Activated gamma-delta T cell treated with anti-CD3 and anti-CD28 coated beads, Interleukin-2, amount 50 U/mL, for 16 hours (primary cell): Measurements from ENCODE around the gene KDM2B.
"Not testable (repeated sequence)": the region's sequence is repeated elsewhere in the genome, so short reads cannot be mapped to it uniquely, and the experiment has no call there.

Source experiments
- DNase-seq: peaks from one replicate; pipeline ENCODE4 v3.0.0-alpha.2; 2020; ENCODE audit warnings: low read depth

KDM2B gene

GRCh38 chr12:121503395-121503794 lies 77.4 kb downstream of the KDM2B start:
- DNase-seq, result no peak

DNA sequence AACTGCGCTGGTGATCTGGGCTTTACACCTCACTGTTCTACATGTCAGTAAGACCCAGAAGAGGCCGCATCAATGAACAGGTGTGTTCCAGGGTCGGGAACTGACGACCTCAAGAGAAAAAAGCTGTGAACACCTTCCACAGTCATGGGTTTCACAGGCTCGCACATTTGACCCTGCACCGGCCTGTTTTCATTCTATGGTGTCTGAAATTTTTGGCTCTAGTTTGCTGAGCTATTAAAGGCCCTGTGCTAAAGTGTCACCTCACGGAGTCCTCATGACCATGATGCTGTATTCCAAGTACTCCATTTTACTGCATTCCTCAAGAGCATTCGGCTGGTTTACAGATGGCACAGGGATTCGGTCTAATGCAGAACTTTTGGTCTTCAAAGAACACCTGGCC lies 78.9 kb downstream of the KDM2B start:
- no peak for DNase-seq

GRCh38 chr12:121499929-121500793 lies 80.7 kb downstream of the KDM2B start:
- DNase-seq, result peak; percentile 69

- no peak for DNase-seq
Observed at GRCh38 chr12:121495746-121496145, 85.1 kb downstream of the KDM2B start.

- DNase-seq, result peak; percentile 38
Observed at GRCh38 chr12:121494093-121494787, 86.6 kb downstream of the KDM2B start.

DNA sequence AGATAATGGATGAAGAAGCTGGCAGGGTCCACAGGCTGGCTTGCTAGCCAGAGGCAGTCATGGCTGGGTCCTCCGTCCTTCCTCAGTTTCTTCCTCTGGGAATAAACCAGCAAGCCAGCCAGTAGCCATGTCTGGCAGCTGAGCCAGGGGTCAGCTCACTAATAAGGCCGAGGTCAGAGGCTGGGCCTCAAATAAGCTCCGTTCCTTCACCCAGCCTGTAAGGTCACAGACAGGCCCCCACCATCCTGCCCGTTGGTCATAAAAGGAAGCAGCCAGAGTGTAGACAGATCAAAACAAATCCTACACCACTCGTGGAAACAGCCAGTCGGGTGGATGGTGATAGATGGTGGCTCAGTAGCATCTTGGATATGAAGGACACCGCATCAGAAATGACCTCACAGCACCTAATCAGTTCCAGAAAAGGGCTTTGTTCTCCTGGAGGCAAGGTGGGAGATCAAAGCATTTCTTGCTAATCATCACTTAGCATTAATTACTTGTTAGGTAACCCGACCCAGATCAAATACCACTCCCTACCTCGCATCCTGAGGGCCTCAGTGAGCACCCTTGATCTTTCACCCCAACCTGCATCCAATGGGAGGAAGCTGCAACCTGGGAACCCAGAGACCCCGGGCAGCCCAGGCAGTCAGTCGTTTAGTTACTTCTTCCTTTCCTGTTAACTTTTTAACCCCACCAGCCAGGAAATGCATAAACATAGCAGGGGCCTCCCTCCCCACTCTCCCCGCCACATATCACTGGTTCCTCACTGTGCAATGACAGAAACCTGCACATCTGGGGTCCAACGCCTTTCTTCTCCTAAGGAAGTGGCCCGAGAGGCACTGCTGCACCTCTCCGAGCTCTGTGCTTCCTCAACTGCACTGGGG lies 90.2 kb downstream of the KDM2B start:
- DNase-seq, result no peak

DNA sequence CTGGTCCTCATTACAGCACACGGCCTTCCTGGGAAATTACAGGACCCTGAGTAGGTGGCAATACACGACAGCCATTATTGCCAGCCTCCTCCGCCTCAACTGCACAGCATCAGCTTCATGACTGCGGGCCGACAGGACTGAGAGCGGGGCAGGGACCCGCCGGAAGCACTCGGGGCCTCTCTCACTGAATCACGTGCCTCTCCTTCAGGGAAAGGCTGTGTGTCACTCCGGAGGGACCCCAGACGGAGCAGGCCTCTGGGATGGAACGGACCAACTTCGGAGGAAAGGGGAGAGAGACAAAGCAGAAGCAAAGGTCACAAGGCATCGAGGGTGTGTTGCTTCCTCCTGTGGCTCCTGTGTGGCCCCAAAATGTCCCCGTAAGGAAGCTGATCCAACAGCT lies 90.9 kb downstream of the KDM2B start:
- no peak for DNase-seq

DNA sequence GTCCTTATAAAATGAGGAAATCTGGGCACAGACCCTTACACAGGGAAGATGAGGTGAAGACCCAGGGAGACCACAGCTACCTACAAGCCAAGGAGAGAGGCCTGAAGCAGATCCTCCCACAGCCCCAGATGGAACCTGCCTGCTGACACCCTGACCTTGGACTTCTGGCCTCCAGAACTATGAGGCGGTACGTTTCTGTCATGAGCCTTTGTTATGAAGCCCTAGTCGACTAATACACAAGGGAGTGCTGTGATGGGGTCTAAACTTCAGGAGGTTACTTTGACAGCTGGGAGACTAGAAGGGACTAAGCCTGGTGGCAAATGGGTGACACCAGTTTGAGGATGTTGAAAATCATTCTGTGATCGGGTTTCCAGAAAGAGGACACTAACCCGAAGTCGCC lies 95.9 kb downstream of the KDM2B start:
- no peak for DNase-seq

DNA sequence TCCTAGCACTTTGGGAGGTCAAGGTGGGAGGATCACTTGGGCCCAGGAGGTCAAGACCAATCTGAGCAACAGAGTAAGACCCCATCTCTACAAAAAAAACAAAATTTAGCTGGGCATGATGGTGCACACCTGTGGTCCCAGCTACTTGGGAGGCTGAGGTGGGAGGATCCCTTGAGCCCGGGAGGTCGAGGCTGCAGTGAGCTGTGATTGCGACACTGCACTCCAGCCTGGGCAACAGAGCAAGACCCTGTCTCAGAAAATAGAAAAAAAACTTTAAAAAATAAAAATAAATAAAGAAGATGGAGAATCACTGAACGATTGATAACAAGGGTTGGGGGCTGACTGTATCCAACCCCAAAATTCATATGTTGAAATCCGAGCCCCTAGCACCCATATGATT lies 96.3 kb downstream of the KDM2B start:
- not testable (repeated sequence) for DNase-seq

DNA sequence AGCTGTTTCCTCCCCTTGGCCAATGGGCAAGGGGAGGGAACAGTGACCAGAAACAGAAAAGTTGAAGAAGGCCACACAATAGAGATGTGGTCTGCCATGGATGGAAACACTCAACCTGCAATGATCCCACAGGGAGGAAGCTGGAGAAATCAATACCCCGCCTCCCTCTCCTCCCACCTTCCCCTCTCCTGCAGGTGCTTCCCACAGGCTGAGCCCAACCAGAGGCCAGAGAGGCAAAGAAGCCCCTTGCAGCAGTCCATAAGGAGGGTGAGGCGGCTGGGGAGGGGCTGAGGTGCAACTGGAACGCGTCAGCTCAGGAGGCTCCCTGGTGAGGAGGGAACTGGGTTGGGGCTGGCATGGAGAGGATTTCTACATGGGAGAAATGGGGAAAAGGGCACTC lies 96.9 kb downstream of the KDM2B start:
- DNase-seq, result no peak

- DNase-seq, result no peak
Observed at GRCh38 chr12:121476477-121476876, 104.3 kb downstream of the KDM2B start.

DNA sequence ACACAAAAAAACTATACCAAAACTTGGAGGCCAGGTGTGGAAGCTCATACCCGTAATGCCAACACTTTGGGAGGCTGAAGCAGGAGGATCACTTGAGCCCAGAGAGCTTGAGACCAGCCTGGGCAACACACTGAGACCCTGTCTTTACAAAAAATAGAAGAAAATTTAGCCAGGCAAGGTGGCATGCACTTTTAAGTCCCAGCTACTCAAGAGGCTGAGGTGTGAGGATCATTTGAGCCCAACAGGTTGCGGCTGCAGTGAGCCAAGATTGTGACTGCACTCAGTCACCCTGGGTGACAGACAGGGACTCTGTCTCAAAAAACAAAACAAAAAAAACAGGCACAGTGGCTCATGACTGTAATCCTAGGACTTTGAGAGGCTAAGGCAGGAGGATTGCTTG lies 105.5 kb downstream of the KDM2B start:
- DNase-seq, result no peak

- no peak for DNase-seq
Observed at GRCh38 chr12:121472150-121472905, 108.5 kb downstream of the KDM2B start.

DNA sequence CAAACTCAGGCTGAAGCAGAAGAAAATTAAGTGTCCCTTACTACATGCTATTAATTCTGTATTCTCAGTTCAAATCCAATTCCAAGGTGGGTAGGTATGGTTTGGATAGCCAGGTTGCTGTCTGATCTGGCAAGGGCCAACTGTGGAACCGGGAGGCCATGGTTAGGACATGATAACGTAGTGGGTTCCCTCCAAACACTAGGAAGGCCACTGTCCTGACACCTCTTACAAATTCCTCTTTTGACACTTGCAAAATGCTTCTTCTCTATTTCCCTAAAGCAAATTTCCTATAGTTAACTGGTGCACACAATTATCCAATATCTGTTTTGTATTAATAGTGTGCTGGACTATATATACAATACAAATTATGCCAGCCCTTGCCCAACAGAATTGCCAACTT lies 110.1 kb downstream of the KDM2B start:
- no peak for DNase-seq

- DNase-seq, result no peak
Observed at GRCh38 chr12:121468499-121468801, 112.4 kb downstream of the KDM2B start.

DNA sequence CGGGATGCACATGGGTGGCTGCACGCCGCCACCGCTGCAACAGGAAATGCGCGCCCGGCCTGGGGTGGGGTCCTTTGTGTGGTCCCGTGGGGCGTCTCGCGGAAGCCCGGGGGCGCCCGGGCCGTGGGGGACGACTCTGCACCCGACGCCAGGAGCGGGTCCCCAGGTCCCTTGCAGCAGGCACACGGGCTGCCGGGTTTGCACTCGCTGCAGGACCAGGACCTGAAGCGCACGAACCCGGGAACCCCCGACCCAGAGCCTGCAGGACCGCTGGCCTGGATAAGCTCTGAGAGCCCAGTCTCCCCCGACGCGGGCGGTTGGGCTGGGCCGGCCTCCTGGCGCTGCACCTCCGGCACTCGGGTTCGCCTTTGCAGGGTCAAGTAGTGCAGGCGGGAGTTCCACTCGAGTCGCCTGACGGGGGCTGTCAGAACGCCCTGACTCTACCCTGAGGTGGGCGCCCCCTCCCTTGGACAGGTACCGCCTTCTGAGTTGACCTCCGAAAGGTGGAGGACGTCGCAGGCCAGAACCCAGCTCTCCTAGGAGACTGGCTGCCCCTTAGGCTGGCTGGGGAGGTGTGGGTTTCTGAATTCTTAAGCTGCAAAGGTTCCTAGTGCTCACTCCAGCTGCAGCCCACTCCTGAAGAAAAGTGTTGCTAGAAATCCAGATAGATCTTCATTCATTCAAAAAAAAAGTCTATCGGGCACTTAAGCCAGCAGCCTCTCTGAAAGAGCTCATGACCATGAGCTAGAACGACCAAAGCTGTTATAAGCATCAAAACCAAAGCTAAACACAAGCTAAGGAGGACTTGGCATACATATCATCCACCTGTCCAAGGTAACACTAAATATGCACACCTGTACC lies 113.0 kb downstream of the KDM2B start:
- DNase-seq, result peak; percentile 7

- peak; percentile 78 for DNase-seq
Observed at GRCh38 chr12:121466794-121467637, 113.8 kb downstream of the KDM2B start.

DNA sequence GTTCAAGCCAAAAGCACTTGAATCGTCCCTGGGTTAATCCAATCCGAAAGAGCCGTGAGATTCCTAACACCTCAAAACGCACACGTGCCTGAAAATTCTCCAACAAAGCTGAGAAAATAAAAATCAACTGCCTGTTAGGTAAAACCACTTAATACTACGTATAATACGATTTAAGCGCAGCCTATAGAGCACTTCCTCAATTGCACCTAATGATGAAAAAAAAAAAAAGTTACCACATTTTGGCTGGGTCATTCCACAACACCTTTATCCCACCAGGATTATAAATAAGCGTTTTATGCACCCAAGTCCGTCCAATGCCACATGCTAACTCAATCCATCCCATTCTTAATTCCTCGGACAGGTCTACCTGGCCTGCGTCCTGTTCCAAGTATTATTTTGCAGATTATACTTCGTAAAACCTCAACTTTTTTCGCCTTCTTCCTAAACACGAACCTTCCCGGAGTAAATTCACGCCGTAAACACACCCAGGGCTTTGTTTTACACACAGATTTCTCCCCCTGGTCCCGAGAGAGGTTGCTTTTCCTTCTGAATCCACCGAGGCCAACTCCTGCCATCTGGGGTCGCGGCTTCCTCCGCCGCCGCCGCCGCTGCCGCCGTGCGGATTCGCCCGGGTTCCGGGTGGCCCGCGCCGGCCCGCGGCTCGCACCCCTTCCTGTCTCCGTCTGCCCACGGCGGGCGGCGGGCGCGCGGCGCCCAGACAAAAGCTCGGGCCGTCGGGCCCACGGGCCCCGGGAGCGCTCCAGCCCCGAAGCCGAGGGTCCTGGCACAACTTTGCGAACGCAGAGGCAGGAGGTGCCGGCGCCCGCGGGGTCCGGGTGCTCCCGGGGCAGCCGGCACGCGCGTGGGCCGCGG lies 114.7 kb downstream of the KDM2B start:
- DNase-seq, result peak; percentile 19

GRCh38 chr12:121464331-121464730 lies 116.5 kb downstream of the KDM2B start:
- no peak for DNase-seq
